ENCODE data around the gene IFI27L2.

Gene IFI27L2

GRCh38 chr14:94098326-94098992, 30.9 kb downstream of the IFI27L2 start:
- DNase-seq = no peak

- no peak for DNase-seq
These were observed 32.3 kb downstream of the IFI27L2 start for GRCh38 chr14:94097091-94097490.

GRCh38 chr14:94093418-94093817, 36.0 kb downstream of the IFI27L2 start:
- no peak for DNase-seq

- DNase-seq = no peak
These were observed 39.9 kb downstream of the IFI27L2 start for GRCh38 chr14:94089479-94089878.

GRCh38 chr14:94088516-94088915, 40.9 kb downstream of the IFI27L2 start:
- DNase-seq = no peak

GRCh38 chr14:94087891-94088290, 41.5 kb downstream of the IFI27L2 start:
- no peak for DNase-seq

- no peak for DNase-seq
These were observed 48.0 kb downstream of the IFI27L2 start for GRCh38 chr14:94081386-94081820.

- peak; percentile 91 for DNase-seq
These were observed 48.6 kb downstream of the IFI27L2 start, which contains the start of the genes DDX24 and IFI27L1 for GRCh38 chr14:94080621-94081385. TSS of gene DDX24 (minus strand) at chr14:94081202. CDS start at chr14:94079742, 1,460 bp downstream. TSS of gene IFI27L1 (plus strand) at chr14:94081310. CDS start at chr14:94096938, 15,628 bp downstream.

GRCh38 chr14:94079891-94080620, 49.3 kb downstream of the IFI27L2 start:
- no peak for DNase-seq

- no peak for DNase-seq
These were observed 51.6 kb downstream of the IFI27L2 start for GRCh38 chr14:94077823-94078222.

Measured in NCI-H1092 treated with DMSO at 0.1 percent for 48 hours (cell line).